ENCODE measurements around the gene HIP1. TPM values are rescaled to one million over a fixed set of nuclear protein-coding genes. Genes with fewer than 3 reads are reported as not detected.
"Not testable (repeated sequence)": the region's sequence is repeated elsewhere in the genome, so short reads cannot be mapped to it uniquely, and the experiment has no call there.

The HIP1 gene
- total and polyA plus RNA-seq, 9 of the 15 experiments (the other 6 are each of a cell fraction or from before 2014, with no cell fraction given): 2.4 to 13.7 (median 9.5) TPM

DNA sequence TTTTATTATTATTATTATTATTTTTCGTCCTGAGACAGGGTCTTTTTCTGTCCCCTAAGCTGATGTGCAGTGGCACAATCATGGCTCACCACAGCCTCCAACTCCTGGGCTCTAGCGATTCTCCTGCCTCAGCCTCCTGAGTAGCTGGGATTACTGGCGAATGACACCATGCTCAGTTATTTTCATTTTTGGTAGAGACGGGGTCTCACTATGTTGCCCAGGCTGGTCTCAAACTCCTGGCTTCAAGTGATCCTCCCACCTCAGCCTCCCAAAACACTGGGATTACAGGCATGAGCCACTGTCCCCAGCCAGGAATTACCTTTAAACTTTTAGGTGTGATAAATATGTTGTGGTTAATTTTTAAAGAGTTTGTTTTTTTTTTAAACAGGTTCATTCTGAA lies 138.0 kb downstream of the HIP1 start:
- H2AFZ ChIP-seq (ENCODE audit: low read depth, low read length); H3K27me3 ChIP-seq (ENCODE audit: control insufficient read depth in 2 of 2, insufficient read depth in 2 of 2, low read length in 2 of 2); intact Hi-C loops (cut with micrococcal nuclease); H3K9me1 ChIP-seq (ENCODE audit: control insufficient read depth, insufficient read depth, low read length); DNase-seq (ENCODE audit: extremely low read depth in 1 of 4, low spot score in 3 of 4); H3K36me3 ChIP-seq (ENCODE audit: control insufficient read depth, insufficient read depth, low read length); H3K27ac ChIP-seq (ENCODE audit: extremely low read depth, low read depth, low read length); POLR2A ChIA-PET; H3K4me3 ChIP-seq; H3K9me3 ChIP-seq (replicated peaks; ENCODE audit: control insufficient read depth, insufficient read depth, low read depth, low read length); H4K20me1 ChIP-seq (replicated peaks; ENCODE audit: control insufficient read depth, insufficient read depth, low read length); H3K79me2 ChIP-seq (ENCODE audit: control insufficient read depth, insufficient read depth, low read length); BruUV-seq (replicated peaks); CTCF ChIA-PET (ENCODE audit: low intra/inter-chr PET ratio); in situ Hi-C loops (cut with MboI); H3K9ac ChIP-seq (ENCODE audit: insufficient read depth in 1 of 2, low read depth in 2 of 2, low read length in 2 of 2); ATAC-seq; H3K4me2 ChIP-seq (ENCODE audit: insufficient read depth, low read length); FAIRE-seq: not testable (repeated sequence)
- H3K4me1 ChIP-seq (replicated peaks in 1 of 2; ENCODE audit: control insufficient read depth in 2 of 2, insufficient read depth in 2 of 2, low read length in 2 of 2): peaks cover 14 to 21% of the 10 kb centered on the region in 2 experiments; a peak in 4 of 5 replicates
- WGBS (ENCODE audit: insufficient coverage, low coverage, missing lambda C conversion rate): 31% methylated on average over 4 of the region's 4 CpGs
- TF ChIP-seq ZNF121 (CRISPR knock-in tag; conservative IDR thresholded peaks at IDR 0.05): peak; percentile 73

DNA sequence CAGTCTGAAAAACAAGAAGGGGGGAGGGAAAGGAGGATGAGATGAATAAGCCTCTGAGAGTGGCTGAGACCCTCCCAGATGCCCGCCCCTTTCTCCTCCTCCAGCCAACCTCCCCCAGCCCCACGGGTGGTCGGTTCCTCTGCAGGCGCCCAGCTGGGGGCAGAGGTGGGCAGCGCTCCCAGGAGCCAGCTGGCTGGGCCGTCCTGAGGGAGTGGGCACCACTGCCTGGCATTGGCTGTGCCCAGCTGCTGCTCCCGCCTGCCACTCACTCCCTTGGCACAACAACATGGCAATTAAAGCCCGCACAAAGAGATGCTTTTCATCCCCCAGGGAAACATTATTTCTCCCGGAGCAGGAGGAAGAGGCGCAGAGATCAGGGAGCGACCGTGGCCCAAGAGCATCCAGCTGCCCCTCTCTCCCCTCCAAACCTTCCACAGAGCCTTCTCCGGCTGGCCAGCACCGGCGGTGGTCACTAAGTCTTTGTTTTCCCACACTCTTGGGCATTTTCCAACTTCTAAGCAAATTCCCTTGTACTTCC lies 139.4 kb downstream of the HIP1 start:
- Histone ChIP-seq H3K27ac (ENCODE audit: extremely low read depth, low read depth, low read length) (no peak overlapping the region), H3K4me3 (no peak overlapping the region), H3K4me2 (ENCODE audit: insufficient read depth, low read length) (no peak overlapping the region), H3K79me2 (ENCODE audit: control insufficient read depth, insufficient read depth, low read length) (no peaks in the 10 kb centered on the region), H4K20me1 (replicated peaks; ENCODE audit: control insufficient read depth, insufficient read depth, low read length) (no peaks in the 10 kb centered on the region), H3K9ac (ENCODE audit: insufficient read depth in 1 of 2, low read depth in 2 of 2, low read length in 2 of 2) (no peak overlapping the region), H3K36me3 (ENCODE audit: control insufficient read depth, insufficient read depth, low read length) (no peaks in the 10 kb centered on the region), H2AFZ (ENCODE audit: low read depth, low read length) (no peak overlapping the region), H3K9me1 (ENCODE audit: control insufficient read depth, insufficient read depth, low read length) (no peaks in the 10 kb centered on the region), H3K27me3 (ENCODE audit: control insufficient read depth in 2 of 2, insufficient read depth in 2 of 2, low read length in 2 of 2) (no peaks in the 10 kb centered on the region), H3K9me3 (replicated peaks; ENCODE audit: control insufficient read depth, insufficient read depth, low read depth, low read length) (no peaks in the 10 kb centered on the region), H3K4me1 (replicated peaks in 1 of 2; ENCODE audit: control insufficient read depth in 2 of 2, insufficient read depth in 2 of 2, low read length in 2 of 2) (peaks cover 10 to 16% of the 10 kb centered on the region in 2 experiments; a peak in 4 of 5 replicates)
- ChIA-PET POLR2A (interaction anchor here (1.2 kb wide), 1 partner anchor 21 kb away, joined by 3 read pairs; no protein-coding TSS in a partner anchor), CTCF (ENCODE audit: low intra/inter-chr PET ratio) (no interaction called here)
- BruUV-seq (replicated peaks): no TSS peak
- 78% methylated on average over 14 of the region's 15 CpGs for WGBS (ENCODE audit: insufficient coverage, low coverage, missing lambda C conversion rate)
- no peak for DNase-seq (ENCODE audit: extremely low read depth in 1 of 4, low spot score in 3 of 4)
- no peak for FAIRE-seq
- in situ Hi-C loops (cut with MboI) (no loop called here), intact Hi-C loops (cut with micrococcal nuclease) (no loop called here)
- ATAC-seq: no peak
- TF ChIP-seq RBM14 (IDR thresholded peaks at IDR 0.05; ENCODE audit: borderline replicate concordance, insufficient read depth, low read depth, low read length) (no peak), ZNF76 (CRISPR knock-in tag; IDR thresholded peaks at IDR 0.05; ENCODE audit: borderline replicate concordance) (no peak), HNRNPL (IDR thresholded peaks at IDR 0.05; ENCODE audit: low read depth, low read length) (0 out of 2 replicates have a peak, but pooled peaks have one; percentile 37), SUPT5H (IDR thresholded peaks at IDR 0.05) (no peak), NR4A1 (CRISPR knock-in tag; IDR thresholded peaks at IDR 0.05) (no peak), NR4A1 (tag; IDR thresholded peaks at IDR 0.05) (no peak), NR2C1 (IDR thresholded peaks at IDR 0.05) (no peak), NR2C1 (tag; IDR thresholded peaks at IDR 0.05) (no peak), ZNF239 (CRISPR knock-in tag; IDR thresholded peaks at IDR 0.05) (no peak)
- TF ChIP-seq, protein P1, sequence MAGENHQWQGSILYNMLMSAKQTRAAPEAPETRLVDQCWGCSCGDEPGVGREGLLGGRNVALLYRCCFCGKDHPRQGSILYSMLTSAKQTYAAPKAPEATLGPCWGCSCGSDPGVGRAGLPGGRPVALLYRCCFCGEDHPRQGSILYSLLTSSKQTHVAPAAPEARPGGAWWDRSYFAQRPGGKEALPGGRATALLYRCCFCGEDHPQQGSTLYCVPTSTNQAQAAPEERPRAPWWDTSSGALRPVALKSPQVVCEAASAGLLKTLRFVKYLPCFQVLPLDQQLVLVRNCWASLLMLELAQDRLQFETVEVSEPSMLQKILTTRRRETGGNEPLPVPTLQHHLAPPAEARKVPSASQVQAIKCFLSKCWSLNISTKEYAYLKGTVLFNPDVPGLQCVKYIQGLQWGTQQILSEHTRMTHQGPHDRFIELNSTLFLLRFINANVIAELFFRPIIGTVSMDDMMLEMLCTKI (IDR thresholded peaks at IDR 0.05; ENCODE audit: partially characterized antibody): no peak
